ENCODE results near the gene CELF4. TPM values are rescaled to one million over a fixed set of nuclear protein-coding genes. Genes with fewer than 3 reads are reported as not detected.

The CELF4 gene
- total RNA-seq, 1 donor = not detected

DNA sequence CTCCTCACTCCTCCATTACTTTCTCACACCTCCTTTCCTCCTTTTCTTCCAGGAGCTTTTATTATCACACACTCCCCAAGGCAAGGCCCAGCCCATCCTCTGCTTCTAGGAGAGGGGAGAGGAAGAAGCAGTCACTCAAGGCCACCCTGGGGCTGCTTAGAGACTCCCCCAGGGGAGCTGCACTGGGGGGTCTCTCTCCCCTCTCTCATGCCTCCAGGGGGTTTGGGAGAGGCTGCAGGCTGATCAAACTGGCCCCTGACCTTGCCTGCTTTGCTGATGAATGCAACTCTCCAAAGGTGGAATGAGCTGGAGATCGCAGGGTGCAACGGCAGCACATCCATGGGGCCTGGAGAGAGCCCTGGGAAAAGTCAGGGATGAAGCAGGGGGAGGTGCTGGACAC lies 216.9 kb downstream of the CELF4 start:
- H3K4me1 ChIP-seq (ENCODE audit: insufficient read depth, low read length) = no peaks in the 10 kb centered on the region
- H3K27me3 ChIP-seq (ENCODE audit: insufficient read depth, low read length) = no peaks in the 10 kb centered on the region
- no peaks in the 10 kb centered on the region for H3K9me3 ChIP-seq (ENCODE audit: low read depth, low read length)
- no peak overlapping the region for H3K4me3 ChIP-seq (ENCODE audit: low read length)

DNA sequence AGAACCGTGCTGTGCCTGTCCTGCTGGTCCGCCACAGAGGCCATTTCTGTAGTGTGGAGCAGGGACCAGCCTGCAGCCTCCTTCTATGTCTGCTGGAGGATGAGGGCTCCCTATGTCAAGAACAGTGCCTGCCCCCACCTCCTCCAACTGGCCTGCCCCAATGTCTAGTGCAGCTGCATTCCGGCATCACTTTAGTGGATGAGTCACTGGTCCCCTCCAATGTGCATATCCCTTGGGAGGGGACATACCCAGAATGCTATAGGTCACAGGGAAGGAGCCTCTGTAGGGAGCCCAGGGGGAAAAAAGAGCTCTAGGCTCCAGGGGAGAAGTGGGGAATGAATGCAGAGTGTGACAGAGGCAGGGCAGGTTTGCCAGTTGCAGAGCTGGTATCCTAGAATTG lies 219.6 kb downstream of the CELF4 start:
- Histone ChIP-seq H3K4me1 (ENCODE audit: insufficient read depth, low read length) (no peaks in the 10 kb centered on the region), H3K9me3 (ENCODE audit: low read depth, low read length) (no peaks in the 10 kb centered on the region), H3K4me3 (ENCODE audit: low read length) (no peak overlapping the region), H3K27me3 (ENCODE audit: insufficient read depth, low read length) (no peaks in the 10 kb centered on the region)

GRCh38 chr18:37343542-37343851 lies 222.1 kb downstream of the CELF4 start:
- Histone ChIP-seq H3K4me3 (ENCODE audit: low read length) (no peak overlapping the region), H3K4me1 (ENCODE audit: insufficient read depth, low read length) (no peaks in the 10 kb centered on the region), H3K27me3 (ENCODE audit: insufficient read depth, low read length) (no peaks in the 10 kb centered on the region), H3K9me3 (ENCODE audit: low read depth, low read length) (no peaks in the 10 kb centered on the region)

GRCh38 chr18:37341473-37342086 lies 224.0 kb downstream of the CELF4 start:
- no peak overlapping the region for H3K4me3 ChIP-seq (ENCODE audit: low read length)
- no peaks in the 10 kb centered on the region for H3K9me3 ChIP-seq (ENCODE audit: low read depth, low read length)
- no peaks in the 10 kb centered on the region for H3K4me1 ChIP-seq (ENCODE audit: insufficient read depth, low read length)
- no peaks in the 10 kb centered on the region for H3K27me3 ChIP-seq (ENCODE audit: insufficient read depth, low read length)

DNA sequence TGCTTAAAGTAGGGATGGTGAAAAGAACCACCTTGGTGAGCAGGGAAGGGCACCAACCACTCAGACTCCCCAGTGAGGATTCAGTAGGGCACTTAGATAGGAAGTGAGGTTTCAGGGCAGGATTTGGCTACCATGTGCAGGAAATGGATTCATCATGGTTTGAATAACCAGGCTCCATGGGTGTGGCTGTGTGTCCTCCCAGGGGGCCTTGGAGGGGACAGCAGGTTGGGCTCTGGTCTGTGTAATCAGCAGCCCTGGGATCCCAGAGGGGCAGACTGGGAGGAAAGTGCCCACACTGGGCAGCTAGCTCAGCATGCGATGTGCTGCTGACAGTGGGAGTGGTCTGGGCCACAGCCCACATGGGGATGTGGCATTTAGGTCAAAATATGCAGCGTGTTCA lies 224.6 kb downstream of the CELF4 start:
- no peak overlapping the region for H3K4me3 ChIP-seq (ENCODE audit: low read length)
- no peaks in the 10 kb centered on the region for H3K9me3 ChIP-seq (ENCODE audit: low read depth, low read length)
- no peaks in the 10 kb centered on the region for H3K27me3 ChIP-seq (ENCODE audit: insufficient read depth, low read length)
- no peaks in the 10 kb centered on the region for H3K4me1 ChIP-seq (ENCODE audit: insufficient read depth, low read length)

DNA sequence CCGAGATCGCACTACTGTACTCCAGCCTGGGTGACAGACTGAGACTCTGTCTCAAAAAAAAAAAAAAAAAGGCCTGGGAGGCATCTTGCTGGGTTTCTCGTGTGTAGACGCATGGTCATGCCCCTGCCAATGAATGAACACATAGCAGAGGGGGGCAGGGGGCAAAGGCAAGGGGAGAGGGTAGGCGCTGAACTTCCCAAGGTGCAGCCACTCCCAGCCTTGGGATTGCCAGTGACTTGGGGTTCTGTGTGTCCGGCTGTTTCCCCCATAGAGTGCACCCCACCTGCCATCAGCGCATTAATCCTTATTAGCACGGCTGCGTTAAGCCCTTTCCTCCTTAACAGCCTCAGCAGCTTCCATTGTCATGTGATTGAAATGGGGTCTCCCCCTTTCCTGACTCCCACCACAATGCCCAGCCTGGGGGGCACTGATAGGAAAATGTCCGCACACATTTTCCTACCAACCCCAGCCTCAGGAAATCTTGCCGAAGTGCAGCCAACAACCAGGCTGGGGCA lies 225.8 kb downstream of the CELF4 start:
- H3K9me3 ChIP-seq (ENCODE audit: low read depth, low read length) = no peaks in the 10 kb centered on the region
- no peak overlapping the region for H3K4me3 ChIP-seq (ENCODE audit: low read length)
- no peaks in the 10 kb centered on the region for H3K4me1 ChIP-seq (ENCODE audit: insufficient read depth, low read length)
- no peaks in the 10 kb centered on the region for H3K27me3 ChIP-seq (ENCODE audit: insufficient read depth, low read length)

- Histone ChIP-seq H3K9me3 (ENCODE audit: low read depth, low read length) (no peaks in the 10 kb centered on the region), H3K4me3 (ENCODE audit: low read length) (no peak overlapping the region), H3K27me3 (ENCODE audit: insufficient read depth, low read length) (no peaks in the 10 kb centered on the region), H3K4me1 (ENCODE audit: insufficient read depth, low read length) (no peaks in the 10 kb centered on the region)
These were observed 228.9 kb downstream of the CELF4 start for GRCh38 chr18:37336568-37337285.

GRCh38 chr18:37335409-37335736 lies 230.2 kb downstream of the CELF4 start:
- no peaks in the 10 kb centered on the region for H3K9me3 ChIP-seq (ENCODE audit: low read depth, low read length)

GRCh38 chr18:37334631-37335408 lies 230.8 kb downstream of the CELF4 start:
- Histone ChIP-seq H3K4me1 (ENCODE audit: insufficient read depth, low read length) (no peaks in the 10 kb centered on the region), H3K9me3 (ENCODE audit: low read depth, low read length) (no peaks in the 10 kb centered on the region), H3K4me3 (ENCODE audit: low read length) (no peak overlapping the region), H3K27me3 (ENCODE audit: insufficient read depth, low read length) (no peaks in the 10 kb centered on the region)

More at GRCh38 chr18:37335409-37335736, 230.2 kb downstream of the CELF4 start:
- H3K4me3 ChIP-seq (ENCODE audit: low read length) = no peak overlapping the region
- H3K4me1 ChIP-seq (ENCODE audit: insufficient read depth, low read length) = no peaks in the 10 kb centered on the region
- H3K27me3 ChIP-seq (ENCODE audit: insufficient read depth, low read length) = no peaks in the 10 kb centered on the region

- no peaks in the 10 kb centered on the region for H3K9me3 ChIP-seq (ENCODE audit: low read depth, low read length)
- no peaks in the 10 kb centered on the region for H3K4me1 ChIP-seq (ENCODE audit: insufficient read depth, low read length)
- H3K4me3 ChIP-seq (ENCODE audit: low read length) = no peak overlapping the region
- H3K27me3 ChIP-seq (ENCODE audit: insufficient read depth, low read length) = no peaks in the 10 kb centered on the region
These were observed 232.8 kb downstream of the CELF4 start for GRCh38 chr18:37332628-37333420.

DNA sequence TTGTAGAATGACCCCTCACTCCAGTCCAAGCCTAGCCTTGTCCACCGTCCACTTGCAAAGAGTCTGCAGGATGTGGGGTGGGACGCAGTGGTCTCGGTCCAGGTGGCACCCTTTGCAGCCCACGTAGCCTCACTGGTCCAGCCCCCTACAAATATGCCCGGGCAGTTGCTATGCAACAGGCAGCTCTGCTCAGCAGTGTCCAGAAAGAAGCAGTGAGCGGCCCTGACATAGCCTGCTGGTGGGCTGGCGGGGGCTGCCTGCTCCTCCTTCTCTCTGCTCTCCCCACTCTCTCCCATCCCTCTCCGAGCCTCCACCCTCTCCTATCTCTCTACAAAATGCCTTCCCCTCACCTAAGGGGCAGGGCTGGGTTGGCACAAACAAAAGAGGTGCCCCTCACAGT lies 233.4 kb downstream of the CELF4 start:
- Histone ChIP-seq H3K27me3 (ENCODE audit: insufficient read depth, low read length) (no peaks in the 10 kb centered on the region), H3K4me1 (ENCODE audit: insufficient read depth, low read length) (no peaks in the 10 kb centered on the region), H3K4me3 (ENCODE audit: low read length) (no peak overlapping the region), H3K9me3 (ENCODE audit: low read depth, low read length) (no peaks in the 10 kb centered on the region)

DNA sequence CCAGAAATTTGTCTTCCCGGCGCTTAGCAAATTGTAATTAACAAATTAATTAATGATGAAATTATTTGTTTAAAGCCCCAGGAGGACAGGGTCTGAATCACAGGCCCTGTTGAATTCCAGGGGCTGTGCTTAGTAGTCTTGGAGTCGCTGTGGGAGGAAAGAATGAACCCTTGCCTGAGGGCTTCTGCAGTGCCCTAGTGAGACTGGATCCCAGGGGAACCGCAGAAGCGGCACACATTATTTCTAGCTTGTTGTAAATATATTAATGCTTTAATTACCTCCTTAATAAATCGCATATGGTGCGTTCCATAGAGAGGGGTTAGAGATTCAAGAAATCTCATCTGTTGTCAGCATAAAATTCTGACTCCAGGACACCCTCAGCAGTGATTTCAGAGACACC lies 235.4 kb downstream of the CELF4 start:
- H3K4me3 ChIP-seq (ENCODE audit: low read length) = no peak overlapping the region
- H3K27me3 ChIP-seq (ENCODE audit: insufficient read depth, low read length) = no peaks in the 10 kb centered on the region
- no peaks in the 10 kb centered on the region for H3K9me3 ChIP-seq (ENCODE audit: low read depth, low read length)
- H3K4me1 ChIP-seq (ENCODE audit: insufficient read depth, low read length) = no peaks in the 10 kb centered on the region

DNA sequence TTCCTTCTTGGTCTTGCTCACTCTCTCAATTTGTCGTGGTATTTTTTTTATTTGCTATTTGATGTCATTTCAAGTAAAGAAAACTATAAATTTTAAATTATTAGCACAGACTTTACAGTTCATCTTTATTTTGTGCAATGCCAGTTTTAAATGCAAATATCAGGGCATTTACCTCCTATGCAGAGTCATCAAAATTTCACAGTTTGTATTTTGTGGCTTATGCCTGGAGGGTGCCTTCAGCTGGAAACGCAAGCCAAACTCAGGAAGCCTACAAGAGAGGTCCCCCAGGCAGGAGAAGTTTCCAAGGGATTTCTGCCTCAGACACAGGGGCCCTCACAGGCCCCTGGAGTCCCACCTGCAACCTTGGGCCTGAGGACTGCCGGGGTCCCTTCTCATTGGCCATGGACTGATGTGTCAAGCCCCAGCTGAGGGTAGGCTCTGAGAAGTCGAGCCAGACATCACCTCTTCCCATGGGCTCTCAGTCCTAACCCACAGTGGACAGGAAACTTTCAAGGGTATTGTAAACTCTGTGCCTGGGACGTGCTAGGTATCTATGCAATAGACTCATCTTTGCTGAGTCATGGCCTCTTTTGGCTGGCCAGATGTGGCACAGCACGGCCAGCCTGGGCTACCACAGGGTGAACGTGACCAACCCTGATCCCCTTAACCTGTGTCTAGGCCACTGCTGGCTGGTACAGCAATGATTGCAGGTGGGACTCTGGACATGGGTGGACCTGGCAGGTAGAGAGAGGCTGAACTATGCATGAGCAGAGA lies 236.5 kb downstream of the CELF4 start:
- Histone ChIP-seq H3K4me3 (ENCODE audit: low read length) (no peak overlapping the region), H3K9me3 (ENCODE audit: low read depth, low read length) (no peaks in the 10 kb centered on the region), H3K27me3 (ENCODE audit: insufficient read depth, low read length) (no peaks in the 10 kb centered on the region), H3K4me1 (ENCODE audit: insufficient read depth, low read length) (no peaks in the 10 kb centered on the region)

GRCh38 chr18:37327063-37327577 lies 238.5 kb downstream of the CELF4 start:
- Histone ChIP-seq H3K27me3 (ENCODE audit: insufficient read depth, low read length) (no peaks in the 10 kb centered on the region), H3K4me3 (ENCODE audit: low read length) (no peak overlapping the region), H3K4me1 (ENCODE audit: insufficient read depth, low read length) (no peaks in the 10 kb centered on the region), H3K9me3 (ENCODE audit: low read depth, low read length) (no peaks in the 10 kb centered on the region)
